HCT116 (cell line): ENCODE data around the gene DGCR8. TPM values are rescaled to one million over a fixed set of nuclear protein-coding genes. Genes with fewer than 3 reads are reported as not detected.

Source experiments
- EGR1 ChIP-seq: IDR thresholded peaks from 2 replicates; pipeline ENCODE4 v1.6.1; 2012; ENCODE audit warnings: low read depth
- EZH2phosphoT487 ChIP-seq: fragments of 200-600 bp; IDR thresholded peaks from 2 replicates; pipeline ENCODE4 v1.6.1; 2018; ENCODE audit warnings: antibody characterized with exemption, borderline replicate concordance
- JUND ChIP-seq: IDR thresholded peaks from 2 replicates; pipeline ENCODE4 v1.6.1; 2012
- MAX ChIP-seq: IDR thresholded peaks from 2 replicates; pipeline ENCODE4 v1.6.1; 2012
- RAD21 ChIP-seq: IDR thresholded peaks from 2 replicates; pipeline ENCODE4 v1.6.1; 2012; ENCODE audit warnings: low read depth, mild to moderate bottlenecking
- SIN3A ChIP-seq: IDR thresholded peaks from 2 replicates; pipeline ENCODE4 v1.6.1; 2012; ENCODE audit warnings: low read depth
- ZFX ChIP-seq: fragments of 450-650 bp; IDR thresholded peaks from 2 replicates; pipeline ENCODE4 v1.6.1; 2017
- total RNA-seq: library from RNA; stranded (reverse); gene quantifications from one replicate; pipeline ENCODE4 v1.2.1, GENCODE V29; 2021; ENCODE audit not compliant: unreplicated experiment
- TF ChIP-seq, protein P1 (sequence below): IDR thresholded peaks from 2 replicates; pipeline ENCODE4 v1.6.1; 2011; ENCODE audit warnings: mild to moderate bottlenecking, low read length, moderate library complexity; ENCODE audit not compliant: insufficient replicate concordance; ENCODE audit errors: extremely low read depth
- TF ChIP-seq, protein P2 (sequence below): IDR thresholded peaks from 2 replicates; pipeline ENCODE4 v1.6.1; 2012; ENCODE audit warnings: low read depth

Gene DGCR8
- total RNA-seq, 1 experiment from 2014 or later, result 43.8 TPM

- TF ChIP-seq, protein P1, sequence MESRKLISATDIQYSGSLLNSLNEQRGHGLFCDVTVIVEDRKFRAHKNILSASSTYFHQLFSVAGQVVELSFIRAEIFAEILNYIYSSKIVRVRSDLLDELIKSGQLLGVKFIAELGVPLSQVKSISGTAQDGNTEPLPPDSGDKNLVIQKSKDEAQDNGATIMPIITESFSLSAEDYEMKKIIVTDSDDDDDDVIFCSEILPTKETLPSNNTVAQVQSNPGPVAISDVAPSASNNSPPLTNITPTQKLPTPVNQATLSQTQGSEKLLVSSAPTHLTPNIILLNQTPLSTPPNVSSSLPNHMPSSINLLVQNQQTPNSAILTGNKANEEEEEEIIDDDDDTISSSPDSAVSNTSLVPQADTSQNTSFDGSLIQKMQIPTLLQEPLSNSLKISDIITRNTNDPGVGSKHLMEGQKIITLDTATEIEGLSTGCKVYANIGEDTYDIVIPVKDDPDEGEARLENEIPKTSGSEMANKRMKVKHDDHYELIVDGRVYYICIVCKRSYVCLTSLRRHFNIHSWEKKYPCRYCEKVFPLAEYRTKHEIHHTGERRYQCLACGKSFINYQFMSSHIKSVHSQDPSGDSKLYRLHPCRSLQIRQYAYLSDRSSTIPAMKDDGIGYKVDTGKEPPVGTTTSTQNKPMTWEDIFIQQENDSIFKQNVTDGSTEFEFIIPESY, result no peak
- TF ChIP-seq MAX (no peak), RAD21 (no peak), SIN3A (no peak), EGR1 (no peak), EZH2phosphoT487 (no peak), JUND (no peak), ZFX (no peak)
- TF ChIP-seq, protein P2, sequence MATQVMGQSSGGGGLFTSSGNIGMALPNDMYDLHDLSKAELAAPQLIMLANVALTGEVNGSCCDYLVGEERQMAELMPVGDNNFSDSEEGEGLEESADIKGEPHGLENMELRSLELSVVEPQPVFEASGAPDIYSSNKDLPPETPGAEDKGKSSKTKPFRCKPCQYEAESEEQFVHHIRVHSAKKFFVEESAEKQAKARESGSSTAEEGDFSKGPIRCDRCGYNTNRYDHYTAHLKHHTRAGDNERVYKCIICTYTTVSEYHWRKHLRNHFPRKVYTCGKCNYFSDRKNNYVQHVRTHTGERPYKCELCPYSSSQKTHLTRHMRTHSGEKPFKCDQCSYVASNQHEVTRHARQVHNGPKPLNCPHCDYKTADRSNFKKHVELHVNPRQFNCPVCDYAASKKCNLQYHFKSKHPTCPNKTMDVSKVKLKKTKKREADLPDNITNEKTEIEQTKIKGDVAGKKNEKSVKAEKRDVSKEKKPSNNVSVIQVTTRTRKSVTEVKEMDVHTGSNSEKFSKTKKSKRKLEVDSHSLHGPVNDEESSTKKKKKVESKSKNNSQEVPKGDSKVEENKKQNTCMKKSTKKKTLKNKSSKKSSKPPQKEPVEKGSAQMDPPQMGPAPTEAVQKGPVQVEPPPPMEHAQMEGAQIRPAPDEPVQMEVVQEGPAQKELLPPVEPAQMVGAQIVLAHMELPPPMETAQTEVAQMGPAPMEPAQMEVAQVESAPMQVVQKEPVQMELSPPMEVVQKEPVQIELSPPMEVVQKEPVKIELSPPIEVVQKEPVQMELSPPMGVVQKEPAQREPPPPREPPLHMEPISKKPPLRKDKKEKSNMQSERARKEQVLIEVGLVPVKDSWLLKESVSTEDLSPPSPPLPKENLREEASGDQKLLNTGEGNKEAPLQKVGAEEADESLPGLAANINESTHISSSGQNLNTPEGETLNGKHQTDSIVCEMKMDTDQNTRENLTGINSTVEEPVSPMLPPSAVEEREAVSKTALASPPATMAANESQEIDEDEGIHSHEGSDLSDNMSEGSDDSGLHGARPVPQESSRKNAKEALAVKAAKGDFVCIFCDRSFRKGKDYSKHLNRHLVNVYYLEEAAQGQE, result no peak
Measured at GRCh38 chr22:20105456-20106204, 25.6 kb downstream of the DGCR8 start (continued).
